H9 (cell line): Measurements from ENCODE around the gene NUP210L. TPM values are rescaled to one million over a fixed set of nuclear protein-coding genes. Genes with fewer than 3 reads are reported as not detected.

Source experiments
- DNase-seq: peaks from one replicate; pipeline ENCODE4 v3.0.0-alpha.2; 2017
- H2AFZ ChIP-seq: one replicate; pipeline ENCODE4 v1.6.1; 2013; ENCODE audit warnings: mild to moderate bottlenecking, low read length, control low read depth, moderate library complexity
- H2AK5ac ChIP-seq: 2 replicates; pipeline ENCODE4 v1.6.1; 2013; ENCODE audit warnings: low read length, control low read depth, mixed read lengths; ENCODE audit not compliant: insufficient read length
- H2BK120ac ChIP-seq: one replicate; pipeline ENCODE4 v1.6.1; 2013; ENCODE audit warnings: low read depth, mild to moderate bottlenecking, low read length, control low read depth, inconsistent platforms; ENCODE audit not compliant: poor library complexity, severe bottlenecking
- H2BK12ac ChIP-seq: 2 replicates; pipeline ENCODE4 v1.6.1; 2013; ENCODE audit warnings: low read length, control low read depth, mixed read lengths, low read depth; ENCODE audit not compliant: insufficient read length
- H2BK15ac ChIP-seq: 2 replicates; pipeline ENCODE4 v1.6.1; 2013; ENCODE audit warnings: low read depth, low read length, control low read depth
- H2BK20ac ChIP-seq: one replicate; pipeline ENCODE4 v1.6.1; 2013; ENCODE audit warnings: low read depth, mild to moderate bottlenecking, low read length, control low read depth, inconsistent platforms; ENCODE audit not compliant: poor library complexity, severe bottlenecking
- H2BK5ac ChIP-seq: 2 replicates; pipeline ENCODE4 v1.6.1; 2013; ENCODE audit warnings: low read length, control low read depth, mixed read lengths; ENCODE audit not compliant: insufficient read length
- H3K14ac ChIP-seq: 2 replicates; pipeline ENCODE4 v1.6.1; 2013; ENCODE audit warnings: low read length, control low read depth; ENCODE audit not compliant: insufficient read depth
- H3K18ac ChIP-seq: 2 replicates; pipeline ENCODE4 v1.6.1; 2013; ENCODE audit warnings: low read depth, mild to moderate bottlenecking, mixed read lengths, low read length, control low read depth; ENCODE audit not compliant: insufficient read length
- H3K23ac ChIP-seq: 2 replicates; pipeline ENCODE4 v1.6.1; 2013; ENCODE audit warnings: low read length, control low read depth, mixed read lengths, low read depth; ENCODE audit not compliant: insufficient read length
- H3K23me2 ChIP-seq: 2 replicates; pipeline ENCODE4 v1.6.1; 2013; ENCODE audit warnings: low read depth, mild to moderate bottlenecking, mixed read lengths, low read length, control low read depth; ENCODE audit not compliant: insufficient read length, poor library complexity, severe bottlenecking
- H3K27ac ChIP-seq: 2 replicates; pipeline ENCODE4 v1.5.1; 2013; ENCODE audit warnings: low read length, control low read depth, mixed read lengths, low read depth; ENCODE audit not compliant: insufficient read length
- H3K27me3 ChIP-seq: 2 replicates; pipeline ENCODE4 v1.6.1; 2013; ENCODE audit warnings: low read length, control low read depth, inconsistent platforms; ENCODE audit not compliant: insufficient read depth
- H3K4ac ChIP-seq: 2 replicates; pipeline ENCODE4 v1.6.1; 2013; ENCODE audit warnings: low read depth, mild to moderate bottlenecking, control low read depth, inconsistent platforms, low read length, moderate library complexity
- H3K4me1 ChIP-seq: 2 replicates; pipeline ENCODE4 v1.6.1; 2013; ENCODE audit warnings: low read length, control low read depth, inconsistent platforms; ENCODE audit not compliant: insufficient read depth
- H3K4me2 ChIP-seq: 2 replicates; pipeline ENCODE4 v1.6.1; 2013; ENCODE audit warnings: low read length, control low read depth, mixed read lengths; ENCODE audit not compliant: insufficient read length, insufficient read depth
- H3K56ac ChIP-seq: 2 replicates; pipeline ENCODE4 v1.6.1; 2013; ENCODE audit warnings: low read depth, mild to moderate bottlenecking, mixed read lengths, low read length, control low read depth; ENCODE audit not compliant: insufficient read length
- H3K79me1 ChIP-seq: 2 replicates; pipeline ENCODE4 v1.6.1; 2013; ENCODE audit warnings: low read depth, mild to moderate bottlenecking, moderate library complexity, low read length, control low read depth, inconsistent platforms; ENCODE audit not compliant: insufficient read depth, poor library complexity, severe bottlenecking
- H3K79me2 ChIP-seq: 2 replicates; pipeline ENCODE4 v1.6.1; 2013; ENCODE audit warnings: low read length, control low read depth, inconsistent platforms; ENCODE audit not compliant: insufficient read depth
- H3K9ac ChIP-seq: 2 replicates; pipeline ENCODE4 v1.6.1; 2013; ENCODE audit warnings: low read length, control low read depth, mixed read lengths; ENCODE audit not compliant: insufficient read length; ENCODE audit errors: extremely low read depth
- H3K9me3 ChIP-seq: one replicate; pipeline ENCODE4 v1.6.1; 2013; ENCODE audit warnings: low read depth, low read length, inconsistent platforms; ENCODE audit not compliant: control insufficient read depth
- H3T11ph ChIP-seq: one replicate; pipeline ENCODE4 v1.6.1; 2013; ENCODE audit warnings: mild to moderate bottlenecking, low read length, control low read depth, inconsistent platforms
- H4K20me1 ChIP-seq: one replicate; pipeline ENCODE4 v1.6.1; 2013; ENCODE audit not compliant: control insufficient read depth, insufficient read length, insufficient read depth
- H4K5ac ChIP-seq: 2 replicates; pipeline ENCODE4 v1.6.1; 2013; ENCODE audit warnings: low read depth, mild to moderate bottlenecking, mixed read lengths, low read length, control low read depth; ENCODE audit not compliant: insufficient read length
- H4K8ac ChIP-seq: replicated peaks from 2 replicates; pipeline ENCODE4 v1.6.1; 2013; ENCODE audit warnings: low read length, control low read depth, mixed read lengths, low read depth; ENCODE audit not compliant: insufficient read length
- H4K91ac ChIP-seq: 2 replicates; pipeline ENCODE4 v1.6.1; 2013; ENCODE audit warnings: low read depth, mild to moderate bottlenecking, moderate library complexity, mixed read lengths, low read length, control low read depth; ENCODE audit not compliant: insufficient read length
- H3K27ac Mint-ChIP-seq, 3 experiments: 2 replicates in 2 of 3; 3 replicates in 1 of 3; pipeline ENCODE4 v1.8.0; 2020 to 2021; ENCODE audit warnings: mixed read lengths in 3 of 3, mild to moderate bottlenecking in 1 of 3, moderate library complexity in 1 of 3
- H3K27me3 Mint-ChIP-seq: 2 replicates; pipeline ENCODE4 v1.8.0; 2021; ENCODE audit warnings: low read depth, mild to moderate bottlenecking, moderate library complexity, mixed read lengths
- H3K36me3 Mint-ChIP-seq, 3 experiments: 2 replicates in 2 of 3; 3 replicates in 1 of 3; pipeline ENCODE4 v1.8.0; 2020 to 2021; ENCODE audit warnings: low read depth in 3 of 3, mixed read lengths in 3 of 3; ENCODE audit not compliant: insufficient read depth in 1 of 3
- H3K4me1 Mint-ChIP-seq, 2 experiments: 2 replicates each; pipeline ENCODE4 v1.8.0; 2020; ENCODE audit warnings: mixed read lengths in 2 of 2
- H3K4me3 Mint-ChIP-seq, 2 experiments: 2 replicates in 1 of 2; 3 replicates in 1 of 2; pipeline ENCODE4 v1.8.0; 2020 to 2021; ENCODE audit warnings: mild to moderate bottlenecking in 2 of 2, mixed read lengths in 2 of 2, moderate library complexity in 1 of 2
- H3K9me3 Mint-ChIP-seq, 2 experiments: 2 replicates in 1 of 2; 3 replicates in 1 of 2; pipeline ENCODE4 v1.8.0; 2020; ENCODE audit warnings: mild to moderate bottlenecking in 2 of 2, mixed read lengths in 2 of 2, moderate library complexity in 1 of 2
- WGBS: extraction: QIAGEN DNeasy Blood & Tissue Kit; methylation state at CpG from one replicate; pipeline ENCODE4 v1.1.7; 2013; ENCODE audit warnings: missing lambda C conversion rate, low lambda C conversion rate, mixed read lengths; ENCODE audit not compliant: insufficient read length; ENCODE audit errors: extremely low coverage; 5-methylcytosine and 5-hydroxymethylcytosine counted together
- total RNA-seq: library from RNA; stranded (reverse); gene quantifications from 2 replicates; pipeline ENCODE4 v1.2.1, GENCODE V29; 2021
- TF ChIP-seq, protein P1 (sequence below): fragments of 200-600 bp; sonication (generic); conservative IDR thresholded peaks from 3 replicates; pipeline ENCODE4 v1.8.0; 2021; ENCODE audit warnings: antibody characterized with exemption, mild to moderate bottlenecking

The NUP210L gene
- total RNA-seq, 1 experiment from 2014 or later = 0.04 TPM

DNA sequence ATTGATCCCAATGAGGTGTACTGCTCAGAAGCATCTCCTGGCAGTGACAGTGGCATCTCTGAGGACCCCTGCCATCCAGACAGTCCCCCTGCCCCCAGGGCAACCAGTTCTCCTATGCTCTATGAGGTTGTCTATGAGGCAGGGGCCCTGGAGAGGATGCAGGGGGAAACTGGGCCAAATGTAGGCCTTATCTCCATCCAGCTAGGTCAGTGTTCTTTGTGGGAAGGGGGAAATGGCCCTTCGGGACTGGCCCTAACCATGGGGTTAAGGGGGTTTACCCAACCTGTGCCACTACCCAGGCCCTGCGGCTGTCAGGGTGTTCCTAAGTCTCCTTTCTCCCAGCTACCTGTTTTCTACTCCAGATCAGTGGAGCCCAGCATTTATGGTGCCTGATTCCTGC, 185.9 kb downstream of the NUP210L start:
- Histone ChIP-seq H3K23ac (no peak overlapping the region), H3K9ac (no peak overlapping the region), H3K27me3 (no peaks in the 10 kb centered on the region), H3K27ac (no peak overlapping the region), H4K91ac (no peak overlapping the region), H3K4ac (no peak overlapping the region), H3K4me2 (peak overlapping the region; percentile 81), H3K79me1 (no peaks in the 10 kb centered on the region), H2BK12ac (no peak overlapping the region), H4K5ac (no peak overlapping the region), H3K56ac (no peak overlapping the region), H2AFZ (no peak overlapping the region), H2BK15ac (no peak overlapping the region), H3K4me1 (no peaks in the 10 kb centered on the region), H4K20me1 (no peaks in the 10 kb centered on the region), H3T11ph (no peak overlapping the region), H3K9me3 (no peaks in the 10 kb centered on the region), H4K8ac (no peak overlapping the region), H3K14ac (no peak overlapping the region), H3K79me2 (no peaks in the 10 kb centered on the region), H2BK120ac (no peak overlapping the region), H3K18ac (no peak overlapping the region), H2AK5ac (no peak overlapping the region), H2BK20ac (no peak overlapping the region), H2BK5ac (no peak overlapping the region), H3K23me2 (peaks cover 9% of the 10 kb centered on the region)
- Mint-ChIP-seq H3K4me3 (peak overlapping the region; percentile 87 to 96), H3K4me1 (peaks cover 26 to 39% of the 10 kb centered on the region in 2 experiments), H3K9me3 (peaks cover 0 to 4% of the 10 kb centered on the region in 2 experiments; a peak in 1 of 5 replicates), H3K27me3 (no peaks in the 10 kb centered on the region), H3K36me3 (peaks cover 12 to 31% (median 25%) of the 10 kb centered on the region in 3 experiments; a peak in 6 of 7 replicates), H3K27ac (peak overlapping the region in 1 of 3 experiments; percentile 72; a peak in 2 of 7 replicates)
- no CpG with 5 or more reads among the region's 2 CpGs for WGBS
- no peak for DNase-seq
- TF ChIP-seq, protein P1, sequence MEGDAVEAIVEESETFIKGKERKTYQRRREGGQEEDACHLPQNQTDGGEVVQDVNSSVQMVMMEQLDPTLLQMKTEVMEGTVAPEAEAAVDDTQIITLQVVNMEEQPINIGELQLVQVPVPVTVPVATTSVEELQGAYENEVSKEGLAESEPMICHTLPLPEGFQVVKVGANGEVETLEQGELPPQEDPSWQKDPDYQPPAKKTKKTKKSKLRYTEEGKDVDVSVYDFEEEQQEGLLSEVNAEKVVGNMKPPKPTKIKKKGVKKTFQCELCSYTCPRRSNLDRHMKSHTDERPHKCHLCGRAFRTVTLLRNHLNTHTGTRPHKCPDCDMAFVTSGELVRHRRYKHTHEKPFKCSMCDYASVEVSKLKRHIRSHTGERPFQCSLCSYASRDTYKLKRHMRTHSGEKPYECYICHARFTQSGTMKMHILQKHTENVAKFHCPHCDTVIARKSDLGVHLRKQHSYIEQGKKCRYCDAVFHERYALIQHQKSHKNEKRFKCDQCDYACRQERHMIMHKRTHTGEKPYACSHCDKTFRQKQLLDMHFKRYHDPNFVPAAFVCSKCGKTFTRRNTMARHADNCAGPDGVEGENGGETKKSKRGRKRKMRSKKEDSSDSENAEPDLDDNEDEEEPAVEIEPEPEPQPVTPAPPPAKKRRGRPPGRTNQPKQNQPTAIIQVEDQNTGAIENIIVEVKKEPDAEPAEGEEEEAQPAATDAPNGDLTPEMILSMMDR = no peak
